ENCODE measurements around the gene CDK14.

DNA sequence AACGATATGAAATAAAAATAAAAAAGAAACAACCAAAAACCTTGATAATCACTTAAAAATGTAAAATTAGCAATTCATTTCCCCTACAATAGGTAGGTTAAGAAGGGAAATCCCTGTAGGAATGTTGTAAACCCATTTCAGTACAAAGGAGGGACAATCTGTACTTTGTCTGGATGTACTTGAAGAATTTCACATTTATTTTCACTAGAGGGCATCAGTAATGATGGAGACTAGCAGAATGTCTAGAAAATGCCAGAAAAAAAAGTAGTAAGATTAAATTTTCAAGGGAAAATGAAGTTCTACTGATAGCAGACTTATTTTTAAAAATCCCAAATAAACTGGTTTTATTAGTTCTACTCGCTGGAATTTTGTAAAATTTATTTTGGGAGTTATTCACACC lies 459.1 kb downstream of the CDK14 start:
- no peak for TF ChIP-seq EZH2 (IDR thresholded peaks at IDR 0.05; ENCODE audit: low read length, missing control alignments)
- TF ChIP-seq, protein P1, sequence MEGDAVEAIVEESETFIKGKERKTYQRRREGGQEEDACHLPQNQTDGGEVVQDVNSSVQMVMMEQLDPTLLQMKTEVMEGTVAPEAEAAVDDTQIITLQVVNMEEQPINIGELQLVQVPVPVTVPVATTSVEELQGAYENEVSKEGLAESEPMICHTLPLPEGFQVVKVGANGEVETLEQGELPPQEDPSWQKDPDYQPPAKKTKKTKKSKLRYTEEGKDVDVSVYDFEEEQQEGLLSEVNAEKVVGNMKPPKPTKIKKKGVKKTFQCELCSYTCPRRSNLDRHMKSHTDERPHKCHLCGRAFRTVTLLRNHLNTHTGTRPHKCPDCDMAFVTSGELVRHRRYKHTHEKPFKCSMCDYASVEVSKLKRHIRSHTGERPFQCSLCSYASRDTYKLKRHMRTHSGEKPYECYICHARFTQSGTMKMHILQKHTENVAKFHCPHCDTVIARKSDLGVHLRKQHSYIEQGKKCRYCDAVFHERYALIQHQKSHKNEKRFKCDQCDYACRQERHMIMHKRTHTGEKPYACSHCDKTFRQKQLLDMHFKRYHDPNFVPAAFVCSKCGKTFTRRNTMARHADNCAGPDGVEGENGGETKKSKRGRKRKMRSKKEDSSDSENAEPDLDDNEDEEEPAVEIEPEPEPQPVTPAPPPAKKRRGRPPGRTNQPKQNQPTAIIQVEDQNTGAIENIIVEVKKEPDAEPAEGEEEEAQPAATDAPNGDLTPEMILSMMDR (conservative IDR thresholded peaks at IDR 0.05 in 1 of 2, IDR thresholded peaks at IDR 0.05 in 1 of 2; ENCODE audit: low read depth in 1 of 2, low read length in 2 of 2): no peak

Measured in fibroblast of lung (primary cell).